D341Med (cell line): Measurements from ENCODE around the gene PBX3.

ENCODE experiments used
- DNase-seq: peaks from one replicate; pipeline ENCODE4 v3.0.0; 2012; ENCODE audit warnings: low spot score

The PBX3 gene

DNA sequence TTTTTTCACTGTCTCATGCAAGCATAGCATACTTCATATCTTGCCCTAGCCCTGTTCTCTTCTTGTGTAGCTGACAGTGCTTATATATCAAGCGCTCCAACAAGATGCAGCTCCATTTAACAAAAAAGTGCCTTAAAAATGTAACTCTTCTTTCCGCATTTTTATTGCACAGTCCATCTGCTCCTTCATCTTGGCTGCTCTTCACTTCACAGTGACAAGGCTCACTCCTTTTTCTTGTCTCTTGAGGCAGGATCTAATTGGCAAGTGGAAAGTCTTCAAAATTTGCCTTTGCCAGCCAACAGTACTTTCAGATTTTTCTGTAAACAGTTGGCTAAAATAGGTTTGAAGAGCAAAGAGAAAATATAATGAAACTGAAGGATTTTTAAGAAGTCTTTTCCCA, 161.8 kb downstream of the PBX3 start:
- DNase-seq: no peak

DNA sequence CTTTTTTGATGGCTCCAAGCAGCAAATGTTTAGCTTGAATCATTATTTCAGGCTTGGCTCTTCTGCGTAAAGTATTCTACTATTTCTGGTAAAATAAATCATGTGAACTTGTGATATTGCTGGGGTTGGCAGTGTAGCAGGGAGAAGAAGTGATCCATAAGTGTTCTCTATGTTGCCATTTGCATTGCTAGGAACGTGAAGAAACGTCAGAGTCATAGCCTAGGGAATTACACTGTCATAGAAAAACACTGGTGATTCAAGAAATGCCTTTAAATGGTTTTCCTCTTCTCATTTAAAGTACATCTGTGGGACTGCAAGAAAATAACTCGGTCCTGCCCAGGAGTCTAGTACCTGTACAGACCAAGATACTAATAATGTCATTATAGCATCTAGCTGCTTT, 162.3 kb downstream of the PBX3 start:
- DNase-seq: no peak

DNA sequence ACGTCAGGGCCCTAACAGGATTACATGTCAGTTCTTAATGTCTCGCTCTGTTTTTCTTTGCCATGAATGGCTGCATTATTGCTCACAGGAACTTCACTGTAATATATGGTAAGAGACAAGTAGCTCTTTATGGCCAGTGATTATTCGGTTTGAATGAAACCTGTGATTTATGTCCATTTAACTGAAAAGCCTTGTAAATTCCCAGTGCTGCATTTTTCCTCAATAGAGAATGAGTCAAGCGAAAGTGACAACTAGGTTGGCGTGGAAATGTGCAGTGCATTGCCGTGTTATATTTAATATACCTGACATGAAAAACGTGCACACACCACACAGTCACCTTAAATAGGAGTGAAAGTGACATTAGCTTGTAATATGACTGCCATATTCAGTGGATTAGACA, 163.1 kb downstream of the PBX3 start:
- no peak for DNase-seq

DNA sequence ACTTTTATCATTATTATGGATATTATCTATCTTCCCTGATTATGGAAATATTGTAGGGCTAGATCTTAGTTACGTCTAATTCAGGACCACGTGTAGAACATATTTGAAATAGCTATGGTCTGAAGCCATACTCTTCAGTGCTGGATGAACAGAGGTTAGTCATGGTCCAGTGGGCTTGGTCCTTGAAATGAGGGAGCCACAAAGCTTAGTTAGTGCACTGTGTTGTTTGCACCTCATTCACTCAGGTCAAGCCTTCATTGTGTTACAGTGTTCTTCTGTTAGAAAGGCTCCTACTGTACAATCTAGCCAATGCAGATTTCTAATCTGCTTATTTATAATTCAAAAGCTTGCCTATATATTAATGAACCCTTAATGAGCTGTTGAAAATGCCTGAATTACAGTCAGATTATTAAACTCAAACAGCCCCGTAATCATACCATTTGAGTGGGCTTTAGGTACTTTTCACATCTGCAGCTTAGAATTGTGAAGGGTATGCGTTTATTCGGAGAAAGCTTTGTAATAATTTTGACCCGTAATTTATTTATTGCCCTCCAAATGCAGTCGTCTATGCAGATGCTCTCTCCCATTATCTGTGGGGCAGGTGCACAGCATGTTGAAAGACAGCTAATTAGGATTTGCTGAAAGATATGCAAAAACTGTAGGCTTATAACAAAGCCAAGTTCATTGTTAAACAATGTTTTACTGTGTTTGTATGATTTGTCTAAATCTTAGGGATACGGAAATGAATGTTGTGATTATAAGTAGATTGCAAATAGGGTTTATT, 164.9 kb downstream of the PBX3 start:
- no peak for DNase-seq

DNA sequence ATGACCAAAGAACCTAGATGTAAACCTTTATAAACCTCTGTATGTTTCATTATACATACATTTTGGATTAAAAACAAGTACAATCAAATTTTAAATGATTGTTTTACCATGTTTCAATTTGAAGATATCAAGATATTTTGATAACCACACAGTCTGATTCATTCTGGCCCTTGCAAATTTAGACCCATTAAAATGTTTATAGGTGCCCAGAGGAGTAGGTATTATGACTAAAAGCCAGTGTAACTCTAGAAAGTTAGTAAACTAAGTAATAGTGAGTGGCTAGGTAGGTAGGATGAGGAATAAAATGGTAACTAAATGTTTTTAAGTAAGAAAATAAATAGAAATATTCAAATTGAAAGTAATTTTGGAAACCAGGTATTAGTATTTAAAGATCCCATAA, 165.5 kb downstream of the PBX3 start:
- no peak for DNase-seq

DNA sequence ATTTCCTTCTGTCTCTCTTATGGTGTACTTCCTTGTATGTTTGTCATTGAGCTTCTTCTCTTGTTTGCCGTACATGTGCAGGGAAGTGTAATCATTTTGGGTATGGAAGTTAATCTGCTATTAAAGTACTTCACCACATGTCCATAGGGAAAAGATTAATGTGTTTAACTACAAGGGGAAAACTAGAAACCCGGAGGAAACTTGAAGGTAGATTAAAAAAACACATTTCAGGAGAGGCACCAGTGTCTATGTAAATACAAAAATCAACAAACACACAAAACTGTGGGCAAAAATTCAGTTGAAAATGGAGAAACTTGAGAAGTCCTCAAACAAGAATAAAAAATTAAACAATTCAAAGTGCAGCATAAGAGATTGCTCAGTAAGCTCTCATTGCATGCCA, 166.4 kb downstream of the PBX3 start:
- DNase-seq: no peak

DNA sequence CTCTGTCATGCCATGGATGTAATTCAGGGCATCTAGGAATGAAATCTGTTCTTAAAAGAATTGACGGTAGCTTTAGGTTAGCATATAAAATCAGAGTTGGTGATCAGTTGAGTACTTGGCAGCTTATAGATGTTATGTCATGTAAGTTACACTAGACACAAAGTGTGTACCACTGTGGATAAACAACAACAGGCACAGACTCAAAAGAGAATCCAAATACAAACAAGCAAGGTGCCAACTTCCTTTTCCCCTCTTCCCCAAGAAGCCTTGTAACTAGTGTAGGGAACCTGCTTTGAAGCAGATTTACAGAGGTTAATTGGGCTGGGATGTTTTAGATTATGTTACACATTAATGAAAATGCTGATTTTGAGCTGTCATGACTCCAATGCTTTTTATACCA, 167.2 kb downstream of the PBX3 start:
- no peak for DNase-seq

DNA sequence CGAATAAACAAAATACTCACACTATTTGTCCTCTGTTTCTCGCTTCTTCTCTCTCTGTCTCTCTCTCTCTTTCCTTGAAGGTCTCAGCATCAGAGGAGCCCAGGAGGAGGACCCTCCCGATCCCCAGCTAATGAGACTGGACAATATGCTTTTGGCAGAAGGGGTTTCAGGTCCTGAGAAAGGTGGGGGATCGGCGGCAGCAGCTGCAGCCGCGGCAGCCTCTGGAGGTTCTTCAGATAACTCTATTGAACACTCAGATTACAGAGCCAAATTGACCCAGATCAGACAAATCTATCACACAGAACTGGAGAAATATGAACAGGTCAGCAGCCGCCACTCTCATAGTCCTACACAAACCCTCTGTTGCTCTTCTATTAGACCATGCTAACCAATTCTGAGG, 168.4 kb downstream of the PBX3 start:
- no peak for DNase-seq

DNA sequence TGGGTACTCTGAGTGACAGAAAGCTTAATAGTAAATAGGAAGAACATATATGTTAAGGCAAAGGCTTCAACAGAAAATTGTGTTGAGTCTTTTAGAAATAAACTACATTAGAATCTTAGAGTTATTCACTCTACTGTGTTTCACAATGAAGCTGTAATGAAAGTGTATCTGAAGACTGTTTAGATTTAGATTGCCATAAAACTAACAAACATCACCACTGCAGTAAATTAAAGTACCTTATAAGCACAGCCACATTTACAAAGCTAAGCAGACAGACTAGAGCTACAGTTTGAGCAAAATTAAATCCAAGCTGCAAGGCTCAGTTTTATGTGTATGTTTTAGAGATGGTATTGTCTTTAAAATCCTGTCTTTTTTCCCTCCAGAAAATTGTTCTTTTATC, 172.4 kb downstream of the PBX3 start:
- no peak for DNase-seq

DNA sequence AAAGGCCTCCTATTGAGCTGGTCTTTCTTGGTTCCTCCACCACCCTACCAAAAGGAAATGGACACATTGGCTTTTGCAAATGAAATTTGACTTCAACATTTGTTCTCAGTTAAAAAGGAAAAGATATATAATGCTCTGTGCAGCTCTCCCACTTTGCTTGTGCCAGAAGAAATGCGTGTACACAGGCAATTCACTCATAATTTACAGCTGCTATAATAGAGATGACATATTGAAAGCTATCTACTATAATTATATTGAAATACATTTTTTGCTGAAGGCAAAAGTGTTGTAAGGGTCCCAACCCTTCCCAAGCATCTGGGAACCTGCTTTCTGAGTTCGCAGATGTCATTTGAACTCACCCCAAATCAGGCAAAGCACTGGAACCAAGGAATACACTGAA, 173.2 kb downstream of the PBX3 start:
- no peak for DNase-seq

DNA sequence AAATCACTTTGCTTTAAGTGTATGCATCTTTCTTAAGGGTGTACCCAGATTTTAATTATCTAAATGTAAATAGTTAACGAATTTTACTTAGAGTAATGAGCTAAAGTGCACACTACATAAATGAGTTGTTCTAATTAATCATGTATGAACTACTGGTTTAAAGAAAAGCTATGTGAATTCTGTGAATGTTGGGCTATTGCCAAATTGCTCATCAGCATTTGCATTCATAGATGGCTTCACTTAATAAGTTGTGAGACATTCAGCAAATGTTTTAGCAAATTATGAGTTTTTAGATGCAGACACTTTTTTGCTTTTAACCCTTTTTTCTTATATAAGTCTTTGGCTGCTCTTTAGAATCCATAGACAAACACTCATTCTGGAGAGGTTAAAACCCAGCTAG, 175.7 kb downstream of the PBX3 start:
- no peak for DNase-seq

DNA sequence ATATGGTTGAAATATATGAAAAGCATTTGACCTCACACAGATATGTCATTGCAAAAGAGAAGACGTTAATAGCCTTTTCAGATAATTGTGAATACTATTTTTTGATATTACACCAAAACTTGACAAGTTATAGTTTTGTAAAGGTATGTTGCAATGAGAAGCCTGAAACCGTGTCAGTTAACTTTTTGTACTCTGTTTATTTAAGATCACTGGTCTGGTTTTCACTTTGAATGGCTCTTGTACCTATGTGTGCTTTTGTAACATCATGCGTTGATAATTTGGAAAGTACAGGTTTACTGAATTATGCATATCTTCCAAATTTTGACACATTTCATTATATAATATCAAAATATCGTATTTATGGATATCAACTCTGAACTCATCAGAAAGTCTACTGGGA, 177.2 kb downstream of the PBX3 start:
- no peak for DNase-seq

DNA sequence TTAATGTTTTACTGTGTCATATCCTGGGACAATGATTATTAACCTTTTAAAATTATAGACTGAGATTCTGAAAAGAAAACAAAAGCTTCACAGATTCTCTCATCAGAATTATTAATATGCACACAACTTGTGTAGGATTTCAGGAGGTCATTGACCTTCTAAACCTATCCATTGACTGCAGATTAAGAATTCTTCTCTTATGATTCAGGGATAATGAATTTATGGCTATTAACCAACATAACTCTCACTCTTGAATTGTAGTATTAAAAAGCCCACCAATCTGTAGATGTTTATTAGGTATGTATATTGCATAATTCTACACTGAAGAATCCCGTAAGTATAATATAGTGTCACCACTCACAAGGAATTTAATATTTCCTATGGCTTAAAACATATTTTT, 179.8 kb downstream of the PBX3 start:
- DNase-seq: no peak

DNA sequence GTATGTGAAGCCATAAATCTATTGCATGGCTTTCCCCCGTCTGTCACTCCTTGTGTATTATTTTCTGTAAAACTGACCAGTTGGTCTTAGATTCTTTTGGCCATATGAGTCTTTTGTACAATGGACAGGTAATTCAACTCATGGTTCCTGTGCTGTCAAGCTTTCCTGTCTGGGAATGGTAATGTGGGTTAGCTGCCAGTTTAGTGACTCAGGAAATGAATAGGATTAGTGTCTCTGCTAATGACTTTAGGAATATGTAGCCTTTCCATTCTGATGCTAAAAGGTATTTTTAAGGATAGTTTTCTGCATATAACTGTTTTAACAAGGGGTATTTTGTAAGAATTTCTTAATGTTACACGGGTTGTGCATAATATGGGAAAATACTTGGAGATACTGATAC, 182.7 kb downstream of the PBX3 start:
- DNase-seq: no peak

DNA sequence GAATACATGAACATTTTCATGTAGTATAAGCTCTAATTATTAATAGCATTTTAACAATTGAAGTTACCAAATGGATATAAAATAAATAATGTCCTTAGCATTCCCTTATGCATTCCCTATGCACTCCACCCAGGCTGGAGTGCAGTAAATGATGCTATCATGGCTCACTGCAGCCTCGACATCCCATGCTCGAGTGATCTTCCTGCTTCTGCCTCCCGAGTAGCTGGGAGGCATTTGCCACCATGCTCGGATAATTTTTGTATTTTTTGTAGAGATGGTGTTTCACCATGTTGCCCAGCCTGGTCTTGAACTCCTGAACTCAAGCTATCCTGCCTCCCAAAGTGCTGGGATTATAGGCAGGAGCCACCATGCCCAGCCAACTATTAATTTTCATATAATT, 184.0 kb downstream of the PBX3 start:
- DNase-seq: no peak

DNA sequence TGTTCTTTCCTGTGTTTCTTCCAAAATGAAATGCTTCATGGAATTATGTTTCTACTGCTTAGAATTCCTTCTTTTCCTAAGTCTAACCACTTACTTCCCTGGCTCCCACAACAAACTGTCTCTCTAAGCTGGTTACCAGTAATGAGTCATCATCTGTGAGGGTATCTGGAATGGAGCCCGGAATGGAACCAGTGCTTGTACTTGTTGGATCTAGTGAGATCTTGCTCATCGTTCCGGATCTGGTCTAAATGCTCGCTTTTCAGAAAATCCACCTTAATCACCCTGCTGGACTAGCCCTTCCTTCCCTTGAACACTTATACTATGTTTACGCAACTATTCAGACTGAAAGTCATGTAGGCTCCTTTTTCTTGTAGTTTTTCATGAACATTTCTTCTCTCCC, 184.8 kb downstream of the PBX3 start:
- DNase-seq: no peak

DNA sequence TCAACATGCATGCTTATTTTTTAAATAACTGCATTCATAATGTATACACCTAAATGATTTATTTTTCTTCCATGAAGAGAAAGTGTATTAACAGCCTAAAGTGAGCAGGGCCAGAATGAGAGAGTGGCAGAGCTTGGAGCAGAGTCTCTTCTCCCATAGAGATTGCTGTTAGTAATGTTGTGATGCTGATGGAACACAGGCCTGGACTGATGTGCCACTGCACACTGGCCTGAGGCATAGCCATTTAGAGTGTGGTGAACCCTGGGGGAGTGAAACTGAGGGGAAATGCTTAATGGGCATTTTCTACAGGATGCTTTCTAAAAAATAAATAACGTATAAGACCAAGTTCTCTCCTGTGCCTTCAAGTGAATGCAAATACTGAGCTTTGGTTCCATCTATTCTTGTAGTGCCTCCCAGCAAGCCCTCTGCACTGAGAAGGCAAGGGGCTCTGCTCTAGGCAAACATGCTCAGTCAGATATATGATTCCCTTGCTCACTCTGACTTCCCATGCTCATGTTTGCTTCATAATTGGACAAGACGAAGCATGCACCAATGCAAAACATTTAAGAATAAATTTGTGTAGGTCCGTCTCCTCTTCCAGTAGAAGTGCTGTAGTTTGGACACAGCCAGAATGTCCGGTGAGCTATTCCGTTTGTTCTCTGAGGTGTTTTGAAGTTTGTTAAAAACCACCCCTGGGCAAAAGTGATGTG, 185.7 kb downstream of the PBX3 start:
- no peak for DNase-seq

DNA sequence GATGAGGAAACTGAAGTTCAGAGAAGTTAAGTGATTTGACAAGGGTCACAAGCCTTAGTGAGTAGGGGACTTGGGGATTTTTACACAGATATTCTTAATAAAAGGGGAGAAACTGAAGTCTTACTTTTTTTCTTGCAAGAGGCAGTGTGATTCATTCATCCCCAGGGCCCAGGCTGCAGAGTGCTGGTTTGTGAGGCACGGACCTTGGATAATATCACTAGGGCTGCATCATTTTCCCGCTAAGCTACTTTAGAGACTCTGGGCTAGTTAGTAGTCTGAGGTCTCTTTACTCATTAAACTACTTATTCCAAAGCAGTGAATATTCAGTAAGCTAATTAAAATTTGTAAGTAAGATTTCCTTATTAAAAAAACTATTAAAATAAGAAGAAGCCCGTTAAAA, 195.0 kb downstream of the PBX3 start:
- DNase-seq: no peak

DNA sequence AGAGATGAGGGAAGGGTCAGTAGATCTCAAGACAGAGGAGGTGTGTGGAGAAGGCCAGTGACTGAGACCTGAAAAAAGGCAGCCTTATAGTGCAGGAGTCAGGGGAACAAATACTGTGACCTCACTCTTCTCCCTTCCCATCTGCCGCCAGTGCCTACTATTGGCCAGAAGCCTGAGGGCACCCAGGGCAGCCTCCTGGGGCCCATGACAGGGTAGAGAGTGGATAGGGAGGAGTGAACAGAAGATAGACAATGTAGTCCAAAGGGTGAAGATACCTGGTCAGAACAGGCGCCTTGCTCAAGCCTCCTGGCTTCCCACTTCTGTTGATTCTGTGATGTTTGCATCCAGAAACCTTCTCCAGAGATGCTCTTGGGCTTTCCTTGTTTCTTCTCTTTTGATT, 196.7 kb downstream of the PBX3 start:
- no peak for DNase-seq

DNA sequence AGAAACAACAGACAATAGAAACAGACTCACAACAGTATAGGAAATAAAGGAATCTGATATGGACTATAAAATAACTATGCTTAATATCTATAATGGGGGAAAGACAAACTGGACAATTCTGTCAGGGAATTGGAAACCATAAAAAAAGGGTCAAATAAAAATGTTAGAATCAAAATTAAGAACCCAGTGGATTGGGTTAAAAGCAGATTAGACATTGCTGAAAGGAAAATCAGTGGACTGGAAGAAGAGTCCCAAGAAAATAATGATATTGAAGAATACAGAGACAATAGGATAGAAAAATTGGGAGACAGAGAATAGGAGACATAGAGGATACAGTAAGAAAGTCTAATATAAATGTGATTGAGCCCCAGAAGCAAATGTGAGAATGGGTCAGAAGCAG, 199.2 kb downstream of the PBX3 start:
- no peak for DNase-seq

DNA sequence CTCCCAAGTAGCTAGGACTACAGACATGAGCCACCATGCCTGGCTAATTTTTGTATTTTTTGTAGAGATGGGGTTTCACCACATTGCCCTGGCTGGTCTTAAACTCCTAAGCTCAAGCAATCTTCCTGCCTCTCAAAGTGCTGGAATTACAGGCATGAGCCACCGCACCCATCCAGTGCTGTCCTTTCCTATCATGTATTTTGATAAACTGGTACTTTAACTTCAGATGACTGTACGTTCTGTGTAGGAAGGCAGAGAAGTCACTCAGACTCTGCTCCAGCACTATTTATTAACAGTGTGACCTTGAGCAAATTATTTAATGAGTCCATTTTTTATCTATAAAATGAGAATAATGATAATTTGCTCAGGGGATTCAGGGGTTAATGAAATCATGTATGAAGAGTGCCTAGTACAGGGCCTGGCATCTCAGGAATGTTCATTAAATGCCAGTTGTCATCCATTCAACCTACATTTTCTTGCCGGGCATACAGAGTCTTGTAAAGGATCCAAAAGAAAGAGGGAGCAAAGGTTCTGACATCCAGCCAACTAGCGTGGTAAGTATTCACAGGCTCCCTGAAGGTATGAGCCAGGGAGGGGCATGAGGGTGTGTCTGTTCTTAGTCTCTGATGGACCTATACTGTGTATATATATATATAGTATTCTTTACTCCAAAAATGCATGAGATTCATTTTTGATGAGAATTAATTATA, 201.9 kb downstream of the PBX3 start:
- no peak for DNase-seq

DNA sequence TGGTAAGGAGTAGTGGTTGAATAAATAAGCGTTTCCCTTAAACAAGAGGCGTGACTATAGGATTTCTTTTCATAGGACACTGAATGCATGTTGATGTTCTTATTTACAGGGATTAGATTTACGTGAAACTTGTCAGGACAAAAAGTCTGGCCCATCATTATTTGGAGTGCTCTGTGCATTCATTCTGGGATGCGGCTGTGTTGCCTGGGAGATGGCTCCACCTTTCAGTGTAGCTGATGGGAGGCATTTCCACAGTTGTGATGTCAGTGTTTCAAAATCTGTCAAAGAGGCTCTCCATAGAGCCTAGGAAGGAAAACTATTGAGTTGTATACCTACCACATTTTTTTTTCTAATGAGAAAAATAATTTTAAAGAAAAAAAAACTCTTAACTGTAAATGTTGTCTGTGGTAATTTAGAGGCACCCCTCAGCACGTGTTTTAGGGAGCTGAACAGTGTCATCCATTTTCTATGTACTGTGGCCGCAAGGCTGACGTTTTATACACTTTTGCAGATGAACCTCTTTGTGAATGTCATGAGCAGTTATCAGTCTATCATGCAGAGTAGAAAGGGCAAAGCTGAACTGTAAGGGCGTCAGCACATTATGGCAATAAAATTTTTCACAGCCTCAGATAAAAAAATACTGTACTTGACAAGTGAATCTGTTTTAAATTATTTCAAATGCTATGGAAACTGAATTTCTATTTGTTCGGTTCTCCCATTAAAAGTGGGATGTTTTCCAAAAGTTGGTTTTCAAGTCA, 202.7 kb downstream of the PBX3 start:
- DNase-seq: no peak
